Measurements from ENCODE around the gene NOD2. TPM values are rescaled to one million over a fixed set of nuclear protein-coding genes. Genes with fewer than 3 reads are reported as not detected.

The NOD2 gene
- total RNA-seq, 4 donors from 2014 or later, result 1.5 to 5.6 (median 1.9) TPM; not detected in 1

DNA sequence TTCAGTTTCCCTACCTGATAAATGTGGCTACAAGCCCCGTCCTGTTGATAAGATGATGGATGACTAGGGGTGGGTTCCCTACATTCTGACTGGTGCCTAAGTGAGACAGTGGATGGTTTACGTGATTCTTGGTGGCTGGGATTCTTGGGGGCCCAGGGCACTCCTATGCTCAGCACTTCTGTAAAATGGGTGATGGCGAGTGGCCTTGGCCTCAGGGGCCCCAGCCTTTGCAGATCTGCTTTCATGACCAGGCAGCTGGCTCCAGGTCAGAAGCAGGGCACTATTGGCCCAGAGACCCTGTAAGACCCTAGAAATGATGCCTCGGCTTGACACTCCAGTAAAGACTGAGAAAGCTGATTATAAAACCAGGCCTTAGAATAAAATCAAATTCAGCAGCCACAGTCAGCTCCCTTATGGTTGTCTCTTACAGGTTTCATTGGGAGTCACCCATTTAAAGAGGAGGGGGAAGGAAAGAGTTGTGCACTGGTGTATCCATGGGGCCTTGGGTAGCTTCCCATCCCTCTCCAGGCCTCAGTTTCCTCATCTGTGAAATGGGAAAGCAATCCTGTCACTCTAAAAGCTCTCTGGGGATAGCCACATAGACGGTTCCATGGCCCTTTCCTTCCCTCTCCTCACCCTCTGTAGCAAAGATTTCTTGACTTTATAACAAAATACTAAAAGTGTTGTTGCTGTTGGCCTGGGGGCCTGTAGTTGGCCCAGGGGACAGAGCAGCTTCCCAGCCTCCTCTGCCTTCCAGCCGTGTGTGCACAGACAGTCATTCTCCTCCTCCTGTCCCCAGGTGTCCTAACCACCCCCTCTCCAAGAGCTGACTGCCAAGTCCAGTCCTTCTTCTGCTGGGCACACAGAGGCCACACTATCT, 13.5 kb upstream of the NOD2 start:
- H3K9me3 ChIP-seq, result no peaks in the 10 kb centered on the region
- TF ChIP-seq POLR2A (IDR thresholded peaks at IDR 0.05) (no peak), CTCF (IDR thresholded peaks at IDR 0.05) (no peak)
- no peaks in the 10 kb centered on the region for H3K36me3 ChIP-seq
- no peak overlapping the region for H3K4me3 ChIP-seq
- no peaks in the 10 kb centered on the region for H3K27me3 ChIP-seq
- DNase-seq, result no peak
- intact Hi-C loops (cut with DNase I; ENCODE audit: low total_unique reads), result no loop called here
- H3K27ac ChIP-seq, result no peak overlapping the region
- H3K4me1 ChIP-seq, result no peaks in the 10 kb centered on the region

- Histone ChIP-seq H3K4me1 (no peaks in the 10 kb centered on the region), H3K27ac (no peak overlapping the region), H3K4me3 (no peak overlapping the region), H3K27me3 (no peaks in the 10 kb centered on the region), H3K36me3 (no peaks in the 10 kb centered on the region), H3K9me3 (no peaks in the 10 kb centered on the region)
- intact Hi-C loops (cut with DNase I; ENCODE audit: low total_unique reads), result no loop called here
- DNase-seq, result no peak
- TF ChIP-seq POLR2A (IDR thresholded peaks at IDR 0.05), result no peak
- TF ChIP-seq CTCF (IDR thresholded peaks at IDR 0.05), result no peak
Measured at GRCh38 chr16:50680556-50680893, 12.9 kb upstream of the NOD2 start.

DNA sequence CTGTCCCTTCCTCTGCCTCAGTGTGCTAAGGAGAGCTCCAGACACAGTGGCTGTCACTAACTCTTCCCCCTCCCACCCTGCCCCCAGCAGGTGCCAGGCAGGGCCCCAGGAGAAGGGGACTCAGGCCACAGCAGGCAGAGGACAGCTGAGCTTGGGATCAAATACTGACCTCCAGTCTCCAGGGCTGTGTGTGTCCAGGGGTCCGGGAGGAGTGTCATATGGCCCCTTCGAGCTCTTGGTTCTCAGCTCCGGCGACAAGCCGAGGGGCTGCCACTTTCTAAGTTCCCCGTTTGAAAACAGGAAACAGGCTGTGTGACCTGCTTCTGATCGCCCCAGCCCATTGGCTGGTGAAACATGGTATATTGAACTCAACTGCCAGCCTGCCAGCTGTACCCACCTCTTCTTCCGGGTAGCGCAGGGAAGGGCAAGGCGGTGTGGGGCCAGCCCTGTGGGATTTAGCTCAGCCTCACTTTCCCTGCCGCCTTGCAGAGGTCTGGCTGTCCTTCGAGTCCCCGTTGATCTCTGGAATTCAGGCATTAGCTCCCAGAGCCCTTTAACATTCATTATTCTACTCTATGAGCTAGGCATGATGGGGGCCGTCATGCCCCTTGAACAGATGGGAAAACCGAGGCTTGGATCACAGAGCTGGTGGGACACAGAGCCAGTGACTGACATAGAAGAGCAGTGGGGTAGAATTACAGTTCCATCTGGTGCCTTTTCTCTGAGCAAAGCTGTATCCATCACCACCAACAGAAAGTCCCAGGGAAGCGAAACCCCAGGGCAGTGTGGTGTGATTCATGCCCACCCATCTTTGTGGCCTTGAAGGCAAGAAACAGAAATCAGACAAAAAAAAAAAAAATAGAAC, 12.2 kb upstream of the NOD2 start, which contains the start of gene SNX20:
SNX20 (minus strand) TSS at position 292 of the 865 bp plus-strand sequence. CDS start 3,786 bp downstream, outside the sequence.
- H3K27ac ChIP-seq, result no peak within 1 kb of the TSS
- H3K27me3 ChIP-seq, result no peaks in the 10 kb centered on the region
- TF ChIP-seq POLR2A (IDR thresholded peaks at IDR 0.05) (no peak), CTCF (IDR thresholded peaks at IDR 0.05) (no peak)
- H3K36me3 ChIP-seq, result no peaks in the 10 kb centered on the region
- no peak for DNase-seq
- H3K4me3 ChIP-seq, result no peak within 1 kb of the TSS
- H3K9me3 ChIP-seq, result no peaks in the 10 kb centered on the region
- intact Hi-C loops (cut with DNase I; ENCODE audit: low total_unique reads), result no loop called here
- H3K4me1 ChIP-seq, result no peaks in the 10 kb centered on the region

- Histone ChIP-seq H3K27ac (no peak overlapping the region), H3K27me3 (no peaks in the 10 kb centered on the region)
Measured at GRCh38 chr16:50683689-50684374, 9.6 kb upstream of the NOD2 start.

More at GRCh38 chr16:50683689-50684374, 9.6 kb upstream of the NOD2 start:
- H3K9me3 ChIP-seq, result no peaks in the 10 kb centered on the region
- no peak for TF ChIP-seq CTCF (IDR thresholded peaks at IDR 0.05)
- TF ChIP-seq POLR2A (IDR thresholded peaks at IDR 0.05), result no peak
- H3K36me3 ChIP-seq, result no peaks in the 10 kb centered on the region
- DNase-seq, result no peak
- no peaks in the 10 kb centered on the region for H3K4me1 ChIP-seq
- intact Hi-C loops (cut with DNase I; ENCODE audit: low total_unique reads), result no loop called here
- no peak overlapping the region for H3K4me3 ChIP-seq

All from uterus (tissue), 4 donors.